Tibial nerve (tissue), 4 donors: ENCODE data around the gene CDC42BPB.

Experiments used
- EP300 ChIP-seq, 2 donors: sonication (generic); formaldehyde crosslinking; IDR thresholded peaks; one replicate each; pipeline ENCODE4 v1.6.1; 2017; ENCODE audit warnings: antibody characterized with exemption in 2 of 2, mild to moderate bottlenecking in 1 of 2
- POLR2A ChIP-seq, 2 donors: fragments of 450-650 bp; IDR thresholded peaks; one replicate each; pipeline ENCODE4 v1.6.1; 2017; ENCODE audit warnings: antibody characterized with exemption in 2 of 2, mild to moderate bottlenecking in 2 of 2, moderate library complexity in 2 of 2
- TF ChIP-seq, protein P1 (sequence below), 5 experiments: fragments of 200-600 bp in 3 of 5; fragments of 450-650 bp in 2 of 5; sonication (generic) in 3 of 5; IDR thresholded peaks; one replicate each; pipeline ENCODE4 v1.5.1; 2016 to 2019; ENCODE audit warnings: antibody characterized with exemption in 5 of 5, mild to moderate bottlenecking in 3 of 5, moderate library complexity in 2 of 5

DNA sequence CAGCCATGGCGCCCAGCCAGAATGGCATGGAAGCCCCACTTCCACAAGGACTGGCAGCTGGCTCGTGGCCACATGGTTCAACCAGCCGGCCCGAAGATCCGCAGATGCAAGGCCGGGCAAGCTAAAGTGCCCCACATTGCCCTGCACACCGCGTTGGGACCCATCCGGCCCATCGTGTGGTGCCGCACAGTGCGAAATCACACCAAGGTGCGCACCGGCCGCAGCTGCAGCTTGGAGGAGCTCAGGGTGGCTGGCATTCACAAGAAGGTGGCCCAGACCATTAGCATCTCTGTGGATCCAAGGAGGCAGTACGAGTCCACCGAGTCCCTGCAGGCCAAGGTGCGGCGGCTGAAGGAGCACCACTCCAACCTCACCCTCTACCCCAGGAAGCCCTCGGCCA, 15.9 kb downstream of the CDC42BPB start:
- TF ChIP-seq, protein P1, sequence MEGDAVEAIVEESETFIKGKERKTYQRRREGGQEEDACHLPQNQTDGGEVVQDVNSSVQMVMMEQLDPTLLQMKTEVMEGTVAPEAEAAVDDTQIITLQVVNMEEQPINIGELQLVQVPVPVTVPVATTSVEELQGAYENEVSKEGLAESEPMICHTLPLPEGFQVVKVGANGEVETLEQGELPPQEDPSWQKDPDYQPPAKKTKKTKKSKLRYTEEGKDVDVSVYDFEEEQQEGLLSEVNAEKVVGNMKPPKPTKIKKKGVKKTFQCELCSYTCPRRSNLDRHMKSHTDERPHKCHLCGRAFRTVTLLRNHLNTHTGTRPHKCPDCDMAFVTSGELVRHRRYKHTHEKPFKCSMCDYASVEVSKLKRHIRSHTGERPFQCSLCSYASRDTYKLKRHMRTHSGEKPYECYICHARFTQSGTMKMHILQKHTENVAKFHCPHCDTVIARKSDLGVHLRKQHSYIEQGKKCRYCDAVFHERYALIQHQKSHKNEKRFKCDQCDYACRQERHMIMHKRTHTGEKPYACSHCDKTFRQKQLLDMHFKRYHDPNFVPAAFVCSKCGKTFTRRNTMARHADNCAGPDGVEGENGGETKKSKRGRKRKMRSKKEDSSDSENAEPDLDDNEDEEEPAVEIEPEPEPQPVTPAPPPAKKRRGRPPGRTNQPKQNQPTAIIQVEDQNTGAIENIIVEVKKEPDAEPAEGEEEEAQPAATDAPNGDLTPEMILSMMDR (IDR thresholded peaks at IDR 0.05), result no peak
- TF ChIP-seq EP300 (IDR thresholded peaks at IDR 0.05), result no peak
- no peak for TF ChIP-seq POLR2A (IDR thresholded peaks at IDR 0.05)
